ENCODE measurements around the gene HEXB.
"Not testable (repeated sequence)": the region's sequence is repeated elsewhere in the genome, so short reads cannot be mapped to it uniquely, and the experiment has no call there.

HEXB gene

GRCh38 chr5:74738406-74738805, 53.4 kb downstream of the HEXB start:
- DNase-seq (ENCODE audit: low spot score), result no peak

DNA sequence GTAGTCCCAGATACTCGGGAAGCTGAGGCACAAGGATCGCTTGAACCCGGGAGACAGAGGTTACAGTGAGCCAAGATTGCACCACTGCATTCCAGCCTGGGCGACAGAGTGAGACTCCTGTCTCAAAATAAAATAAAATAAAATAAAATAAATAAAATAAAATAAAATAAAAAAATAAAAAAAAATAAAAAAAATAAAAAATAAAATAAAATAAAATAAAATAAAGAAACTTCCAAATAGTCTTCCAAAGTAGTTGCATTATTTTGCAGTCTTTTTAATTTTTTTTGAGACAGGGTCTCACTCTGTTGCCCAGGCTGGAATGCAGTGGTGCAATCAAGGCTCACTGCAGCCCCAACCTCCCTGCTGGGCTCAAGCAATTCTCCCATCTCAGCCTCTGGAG, 63.7 kb downstream of the HEXB start:
- not testable (repeated sequence) for DNase-seq (ENCODE audit: low spot score)

GRCh38 chr5:74761241-74761640, 76.2 kb downstream of the HEXB start:
- DNase-seq (ENCODE audit: low spot score), result no peak

DNA sequence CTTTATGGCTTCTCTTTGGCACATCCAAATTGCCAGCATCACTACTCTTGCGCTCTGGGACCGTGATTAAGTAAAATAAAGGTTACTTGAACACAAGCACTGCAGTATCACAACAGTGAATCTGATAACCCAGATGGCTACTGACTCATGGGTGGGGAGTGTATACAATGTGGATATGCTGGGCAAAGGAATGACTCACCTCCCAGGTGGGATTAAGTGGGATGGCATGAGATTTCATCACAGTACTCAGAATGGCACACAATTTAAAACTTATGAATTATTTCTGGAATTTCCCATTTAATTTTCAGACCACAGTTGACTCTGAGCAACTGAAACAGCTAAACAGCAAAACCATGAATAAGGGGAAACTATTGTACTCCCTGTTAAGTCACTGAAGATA, 77.6 kb downstream of the HEXB start:
- DNase-seq (ENCODE audit: low spot score), result peak; percentile 1

- no peak for DNase-seq (ENCODE audit: low spot score)
Observed at GRCh38 chr5:74763504-74763903, 78.5 kb downstream of the HEXB start.

- no peak for DNase-seq (ENCODE audit: low spot score)
Observed at GRCh38 chr5:74765201-74765600, 80.2 kb downstream of the HEXB start.

- no peak for DNase-seq (ENCODE audit: low spot score)
Observed at GRCh38 chr5:74765929-74766328, 80.9 kb downstream of the HEXB start.

- DNase-seq (ENCODE audit: low spot score), result peak; percentile 52
Observed at GRCh38 chr5:74766418-74766848, 81.4 kb downstream of the HEXB start.

DNA sequence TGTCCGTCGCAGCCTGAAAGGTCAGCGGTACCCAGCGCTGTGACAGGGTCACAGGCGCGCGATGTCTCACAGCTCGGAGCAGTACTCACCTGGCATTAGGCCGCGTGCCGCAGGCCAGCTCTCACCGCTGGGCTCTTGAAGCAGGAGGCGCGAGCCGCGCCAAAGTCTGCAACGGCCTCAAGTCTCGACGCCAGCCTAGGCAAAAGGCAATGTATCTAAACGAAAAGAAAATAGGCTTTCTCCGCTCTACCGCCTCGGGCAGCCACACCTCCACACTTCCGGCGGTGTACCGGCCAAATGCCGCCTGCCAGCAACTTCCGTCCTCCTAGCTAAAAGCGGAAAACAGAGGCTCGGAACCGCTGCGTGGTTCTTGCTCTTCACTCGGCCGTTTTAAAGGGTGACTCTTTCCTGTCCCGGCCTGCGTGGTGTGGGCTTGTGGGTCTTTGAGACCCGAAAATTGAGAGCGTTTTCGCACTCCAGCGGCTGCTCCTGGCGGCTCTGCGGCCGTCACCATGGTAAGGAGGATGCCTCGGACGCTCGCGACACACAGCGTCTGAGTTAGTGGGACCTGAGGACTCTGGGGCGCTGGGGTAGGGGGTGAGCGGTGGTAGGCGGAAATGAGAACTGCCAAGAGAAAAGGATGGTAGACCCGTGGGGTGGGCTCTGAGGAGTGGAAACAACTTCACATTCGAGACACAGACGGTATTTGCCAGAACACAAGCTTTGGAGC, 82.0 kb downstream of the HEXB start, which contains the start of the genes GFM2 and NSA2:
Gene GFM2 (minus strand): TSS at position 269 of the 730 bp plus-strand sequence. CDS start 3,375 bp downstream, outside the sequence.
Gene NSA2 (plus strand): TSS at position 401 of the 730 bp plus-strand sequence. CDS start 112 bp downstream, at position 513.
- peak; percentile 94 for DNase-seq (ENCODE audit: low spot score)

DNA sequence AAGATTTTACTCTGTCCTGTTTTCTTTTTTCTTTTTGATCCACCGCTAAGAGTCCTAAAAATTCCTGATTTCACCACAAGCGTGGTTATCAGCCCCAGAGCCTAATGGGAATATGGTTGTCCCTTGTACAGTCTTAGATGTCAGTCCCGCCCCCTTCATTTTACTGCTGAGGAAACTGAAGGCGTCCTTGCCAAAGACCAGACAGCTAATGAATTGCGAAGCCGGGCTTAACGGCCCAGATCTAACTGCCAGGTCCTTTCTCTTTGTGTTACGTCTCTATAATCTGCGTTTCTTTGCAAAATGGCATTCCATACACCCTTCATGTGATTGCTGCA, 82.5 kb downstream of the HEXB start:
- peak; percentile 20 for DNase-seq (ENCODE audit: low spot score)

Measured in activated CD4-positive, alpha-beta T cell treated with anti-CD3 and anti-CD28 coated beads, Interleukin-2, Interleukin-4, amounts not matched to agents 100 ng/mL and 50 ng/mL, durations not matched to agents 16 hours and 8 hours (primary cell).